T-helper 1 cell (primary cell): ENCODE data around the gene LARP4.

Source experiments
- DNase-seq, 5 donors: peaks; one replicate each; pipeline ENCODE4 v3.0.0-alpha.2; 2012 to 2020

LARP4 gene

GRCh38 chr12:50527359-50527726 lies 126.7 kb downstream of the LARP4 start:
- DNase-seq: no peak

- DNase-seq: no peak
Measured at GRCh38 chr12:50528800-50529199, 128.1 kb downstream of the LARP4 start.

- no peak for DNase-seq
Measured at GRCh38 chr12:50529345-50529744, 128.7 kb downstream of the LARP4 start.
